Ovary (tissue), 9 donors: ENCODE measurements around the gene PARK7. TPM values are rescaled to one million over a fixed set of nuclear protein-coding genes. Genes with fewer than 3 reads are reported as not detected.

Experiments used
- DNase-seq, 5 donors: peaks; one replicate each; pipeline ENCODE4 v3.0.0-alpha.2; 2019 to 2020
- H3K27ac ChIP-seq, 2 donors: fragments of 200-600 bp; one replicate each; pipeline versions ENCODE4 v1.5.1 to v1.8.0; 2019 to 2022
- H3K27me3 ChIP-seq: fragments of 200-600 bp; one replicate; pipeline ENCODE4 v1.8.0; 2022
- H3K36me3 ChIP-seq: fragments of 200-600 bp; sonication (generic); one replicate; pipeline ENCODE4 v1.5.1; 2019
- H3K4me1 ChIP-seq: one replicate; pipeline ENCODE4 v1.8.1; 2013; ENCODE audit warnings: mild to moderate bottlenecking, moderate library complexity; ENCODE audit not compliant: insufficient read depth
- H3K4me3 ChIP-seq: fragments of 200-600 bp; sonication (generic); one replicate; pipeline ENCODE4 v1.5.1; 2017
- H3K9me3 ChIP-seq, 2 donors: fragments of 200-600 bp in 1 of 2; sonication (generic) in 1 of 2; one replicate each; pipeline versions ENCODE4 v1.5.1 to v1.8.1; 2013 to 2019; ENCODE audit warnings: mild to moderate bottlenecking in 1 of 2, moderate library complexity in 1 of 2
- EP300 ChIP-seq: sonication (generic); formaldehyde crosslinking; IDR thresholded peaks from one replicate; pipeline ENCODE4 v1.6.1; 2017; ENCODE audit warnings: antibody characterized with exemption
- POLR2A ChIP-seq: fragments of 450-650 bp; IDR thresholded peaks from one replicate; pipeline ENCODE4 v1.6.1; 2017; ENCODE audit warnings: antibody characterized with exemption, mild to moderate bottlenecking, moderate library complexity
- WGBS, 3 donors: extraction: QIAGEN DNeasy Blood & Tissue Kit in 1 of 3; methylation state at CpG; one replicate each; pipeline versions ENCODE4 v1.1.5 to v1.1.7; 2013 to 2017; 5-methylcytosine and 5-hydroxymethylcytosine counted together
- intact Hi-C, 4 donors: fragments of 100-400 bp; cut with DNase I; formaldehyde crosslinking; loops; one replicate each; pipeline versions ENCODE4 v1.11.0 to v1.15.1; 2022 to 2023
- polyA plus RNA-seq, 2 donors: library from polyadenylated mRNA; stranded (reverse); fragments of 200-250 nt in 1 of 2; fragments of 350-450 nt in 1 of 2; fragmentation: Illumina TruSeq in 1 of 2; extraction: RNeasy Lipid Tissue Mini Kit (QIAGEN cat#74804) in 1 of 2; gene quantifications; one replicate each; pipeline ENCODE4 v1.2.3, GENCODE V29; 2013 to 2014
- total RNA-seq, 7 donors: library from RNA; depleted of rRNA in 2 of 7; stranded (reverse); fragments of >200 nt in 2 of 7; fragmentation: NEBNext Ultra II Directional in 3 of 7; extraction: Animal tissue kit (Norgen Biotek cat#: 25700) in 3 of 7; gene quantifications; one replicate each; pipeline versions ENCODE4 v1.1.0 to v1.2.4, GENCODE V29; 2016 to 2023
- TF ChIP-seq, protein P1 (sequence below), 3 donors: fragments of 450-650 bp in 2 of 3; fragments of 200-600 bp in 1 of 3; IDR thresholded peaks; one replicate each; pipeline versions ENCODE4 v1.5.1 to v1.8.0; 2016 to 2022; ENCODE audit warnings: antibody characterized with exemption in 3 of 3, mild to moderate bottlenecking in 1 of 3
- donor health status: DM: no; HTN: no; CAD: no; lungs with moderate emphysema.
- donor health status: DM: no; HTN: no; CAD: no.
- donor health status: Bipolar disorder and iron deficiency.
- donor health status: DM: yes; HTN: yes; CAD: no.
- donor health status: DM: no; HTN: no; CAD: no.
- donor health status: DM: yes; HTN: yes; CAD: no.

PARK7 gene
- total and polyA plus RNA-seq, 9 donors = 159 to 438 (median 248) TPM

DNA sequence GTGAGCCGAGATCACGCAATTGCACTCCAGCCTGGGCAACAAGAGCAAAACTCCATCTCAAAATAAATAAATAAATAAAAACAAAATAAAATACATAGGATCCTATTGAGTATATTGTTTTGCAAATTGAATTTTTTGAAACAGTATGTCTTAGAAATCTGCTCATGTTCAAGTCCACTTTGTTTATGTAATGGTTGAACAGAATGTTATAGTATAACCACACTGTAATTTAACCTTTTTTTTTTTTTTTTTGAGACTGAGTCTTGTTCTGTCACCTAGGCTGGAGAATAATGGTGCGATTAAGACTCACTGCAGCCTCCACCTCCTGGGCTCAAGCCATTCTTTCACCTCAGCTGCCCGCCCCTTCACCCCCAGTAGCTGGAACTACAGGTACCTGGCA, 31.4 kb downstream of the PARK7 start:
- intact Hi-C loops = no loop called here
- Histone ChIP-seq H3K36me3 (no peaks in the 10 kb centered on the region), H3K27ac (no peak overlapping the region), H3K4me1 (peaks cover 3% of the 10 kb centered on the region), H3K27me3 (no peaks in the 10 kb centered on the region), H3K9me3 (no peaks in the 10 kb centered on the region), H3K4me3 (no peak overlapping the region)
- 94 to 97% (median 95%) methylated on average over 4 of the region's 4 CpGs for WGBS, 3 donors
- TF ChIP-seq, protein P1, sequence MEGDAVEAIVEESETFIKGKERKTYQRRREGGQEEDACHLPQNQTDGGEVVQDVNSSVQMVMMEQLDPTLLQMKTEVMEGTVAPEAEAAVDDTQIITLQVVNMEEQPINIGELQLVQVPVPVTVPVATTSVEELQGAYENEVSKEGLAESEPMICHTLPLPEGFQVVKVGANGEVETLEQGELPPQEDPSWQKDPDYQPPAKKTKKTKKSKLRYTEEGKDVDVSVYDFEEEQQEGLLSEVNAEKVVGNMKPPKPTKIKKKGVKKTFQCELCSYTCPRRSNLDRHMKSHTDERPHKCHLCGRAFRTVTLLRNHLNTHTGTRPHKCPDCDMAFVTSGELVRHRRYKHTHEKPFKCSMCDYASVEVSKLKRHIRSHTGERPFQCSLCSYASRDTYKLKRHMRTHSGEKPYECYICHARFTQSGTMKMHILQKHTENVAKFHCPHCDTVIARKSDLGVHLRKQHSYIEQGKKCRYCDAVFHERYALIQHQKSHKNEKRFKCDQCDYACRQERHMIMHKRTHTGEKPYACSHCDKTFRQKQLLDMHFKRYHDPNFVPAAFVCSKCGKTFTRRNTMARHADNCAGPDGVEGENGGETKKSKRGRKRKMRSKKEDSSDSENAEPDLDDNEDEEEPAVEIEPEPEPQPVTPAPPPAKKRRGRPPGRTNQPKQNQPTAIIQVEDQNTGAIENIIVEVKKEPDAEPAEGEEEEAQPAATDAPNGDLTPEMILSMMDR (IDR thresholded peaks at IDR 0.05) = no peak
- TF ChIP-seq POLR2A (no peak), EP300 (no peak)
- no peak for DNase-seq

DNA sequence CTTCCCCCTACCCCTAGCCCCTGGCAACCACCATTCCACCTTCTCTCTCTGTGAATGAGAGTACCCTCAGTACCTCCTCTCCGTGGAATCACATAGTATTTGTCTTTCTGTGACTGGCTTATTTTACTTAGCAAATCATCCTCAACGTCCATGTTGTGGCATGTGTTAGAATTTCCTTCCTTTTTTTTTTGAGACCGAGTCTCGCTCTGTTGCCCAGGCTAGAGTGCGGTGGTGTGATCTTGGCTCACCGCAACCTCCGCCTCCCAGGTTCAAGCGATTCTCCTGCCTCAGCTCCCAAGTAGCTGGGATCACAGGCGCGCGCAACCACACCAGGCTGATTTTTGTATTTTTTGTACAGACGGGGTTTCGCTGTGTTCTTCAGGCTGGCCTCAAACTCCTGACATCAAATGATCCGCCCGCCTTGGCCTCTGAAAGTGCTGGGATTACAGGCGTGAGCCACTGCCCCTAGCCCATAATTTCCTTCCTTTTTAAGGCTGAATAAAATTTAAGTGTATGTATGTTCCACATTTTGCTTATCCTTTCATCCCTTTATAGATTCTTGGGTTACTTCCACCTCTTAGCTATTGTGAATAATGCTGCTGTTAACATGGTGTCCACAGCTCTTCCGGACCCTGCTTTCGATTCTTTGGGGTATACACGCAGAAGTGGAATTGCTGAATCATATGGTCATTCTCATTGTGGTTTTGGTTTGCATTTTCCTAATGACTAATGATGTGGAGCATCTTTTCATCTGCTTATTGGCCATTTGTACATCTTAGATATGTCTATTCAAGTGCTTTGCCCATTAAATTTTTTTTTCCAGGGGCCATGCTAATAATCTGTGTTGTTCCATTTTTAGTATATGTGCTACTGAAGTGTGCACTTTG, 32.3 kb downstream of the PARK7 start:
- 92 to 95% (median 95%) methylated on average over 19 of the region's 19 CpGs for WGBS, 3 donors
- Histone ChIP-seq H3K4me3 (no peak overlapping the region), H3K36me3 (no peaks in the 10 kb centered on the region), H3K4me1 (peaks cover 3% of the 10 kb centered on the region), H3K9me3 (no peaks in the 10 kb centered on the region), H3K27me3 (no peaks in the 10 kb centered on the region), H3K27ac (no peak overlapping the region)
- intact Hi-C loops = no loop called here
- DNase-seq = no peak
- TF ChIP-seq, protein P1 (IDR thresholded peaks at IDR 0.05) = no peak
- TF ChIP-seq EP300 = no peak
- no peak for TF ChIP-seq POLR2A

DNA sequence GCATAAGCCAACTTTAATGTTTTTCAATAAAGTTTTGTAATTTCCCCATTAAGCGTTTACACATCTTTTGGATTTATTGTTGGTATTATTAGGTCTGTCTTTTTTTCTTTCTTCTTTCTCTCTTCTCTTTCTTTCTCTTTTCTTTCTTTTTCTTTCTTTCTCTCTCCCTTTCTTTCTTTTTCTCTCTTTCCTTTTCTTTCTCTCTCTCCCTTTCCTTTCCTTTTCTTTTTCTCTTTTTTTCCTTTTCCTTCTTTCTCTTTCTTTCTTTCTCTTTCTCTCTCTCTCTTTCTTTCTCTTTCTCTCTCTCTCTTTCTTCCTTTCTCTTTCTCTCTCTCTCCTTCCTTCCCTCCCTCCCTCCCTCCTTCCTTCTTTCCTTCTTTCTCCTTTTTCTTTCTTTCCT, 33.3 kb downstream of the PARK7 start:
- 92 to 100% (median 100%) methylated on average over 1 of the region's 1 CpG for WGBS, 3 donors
- H3K27me3 ChIP-seq = no peaks in the 10 kb centered on the region
- H3K36me3 ChIP-seq = no peaks in the 10 kb centered on the region
- TF ChIP-seq POLR2A = no peak
- TF ChIP-seq EP300 = no peak
- TF ChIP-seq, protein P1 (IDR thresholded peaks at IDR 0.05) = no peak
- H3K27ac ChIP-seq = no peak overlapping the region
- peaks cover 2% of the 10 kb centered on the region for H3K4me1 ChIP-seq
- no peak for DNase-seq
- no peaks in the 10 kb centered on the region for H3K9me3 ChIP-seq
- no peak overlapping the region for H3K4me3 ChIP-seq
- intact Hi-C loops = no loop called here

DNA sequence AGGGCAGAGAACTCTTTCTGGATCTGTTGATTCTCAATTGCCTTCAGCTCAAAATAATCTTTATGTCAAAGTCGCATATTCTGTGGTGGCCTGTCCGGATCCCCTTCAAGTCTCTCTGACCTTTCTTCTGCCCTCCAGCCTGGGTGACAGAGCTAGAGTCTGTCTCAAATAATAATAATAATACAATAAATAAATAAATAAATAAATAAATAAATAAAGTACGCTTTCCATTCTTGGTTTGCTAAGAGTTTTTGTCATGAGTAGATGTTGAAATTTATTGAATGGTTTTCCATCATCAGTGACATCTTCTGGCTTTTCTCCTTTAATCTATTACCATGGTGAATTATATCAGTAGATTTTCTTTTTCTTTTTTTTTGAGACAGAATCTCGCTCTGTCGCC, 33.9 kb downstream of the PARK7 start:
- no peaks in the 10 kb centered on the region for H3K27me3 ChIP-seq
- no peak overlapping the region for H3K4me3 ChIP-seq
- WGBS, 3 donors = 95 to 97% (median 96%) methylated on average over 5 of the region's 5 CpGs
- no peaks in the 10 kb centered on the region for H3K4me1 ChIP-seq
- intact Hi-C loops = no loop called here
- H3K27ac ChIP-seq = no peak overlapping the region
- TF ChIP-seq EP300 = no peak
- TF ChIP-seq, protein P1 (IDR thresholded peaks at IDR 0.05) = no peak
- no peak for TF ChIP-seq POLR2A
- DNase-seq = no peak
- H3K36me3 ChIP-seq = no peaks in the 10 kb centered on the region
- no peaks in the 10 kb centered on the region for H3K9me3 ChIP-seq
